ENCODE measurements around the gene GAST. TPM values are rescaled to one million over a fixed set of nuclear protein-coding genes. Genes with fewer than 3 reads are reported as not detected.

The GAST gene
- total and polyA plus RNA-seq, 2 of the 13 experiments (the other 11 are each of a cell fraction or from before 2014, with no cell fraction given), result 0.32 to 0.42 TPM

- no peak for TF ChIP-seq JUNB (CRISPR knock-in tag; IDR thresholded peaks at IDR 0.05; ENCODE audit: borderline replicate concordance)
- 0 out of 2 replicates have a peak, but pooled peaks have one; percentile 38 for TF ChIP-seq RFXANK (CRISPR knock-in tag; IDR thresholded peaks at IDR 0.05)
- no peak for TF ChIP-seq HNF1A (IDR thresholded peaks at IDR 0.05; ENCODE audit: low read depth)
- no peak for TF ChIP-seq HNF1A (CRISPR knock-in tag; IDR thresholded peaks at IDR 0.05; ENCODE audit: borderline replicate concordance)
- no peak for TF ChIP-seq ATF3 (CRISPR knock-in tag; IDR thresholded peaks at IDR 0.05)
- peak; percentile 63 for TF ChIP-seq NFKB2 (CRISPR knock-in tag; IDR thresholded peaks at IDR 0.05; ENCODE audit: borderline replicate concordance)
- TF ChIP-seq GABPB1 (CRISPR knock-in tag; IDR thresholded peaks at IDR 0.05), result peak; percentile 38; the same call in 1 of the 2 replicates
- no peak; the same call in 1 of the 2 replicates for TF ChIP-seq PAXIP1 (CRISPR knock-in tag; conservative IDR thresholded peaks at IDR 0.05)
- no peak for TF ChIP-seq MAF1 (CRISPR knock-in tag; IDR thresholded peaks at IDR 0.05; ENCODE audit: borderline replicate concordance)
- no peak for TF ChIP-seq ZNF318 (CRISPR knock-in tag; IDR thresholded peaks at IDR 0.05)
Measured at GRCh38 chr17:41738077-41738800, 26.1 kb downstream of the GAST start (continued).

Measured in HepG2 (cell line).